Activated T-helper 17 cell treated with anti-CD3 and anti-CD28 coated beads, Interleukin-2, amount 50 U/mL, for 72 hours (primary cell): Measurements from ENCODE around the gene GOLGA6L2. TPM values are rescaled to one million over a fixed set of nuclear protein-coding genes. Genes with fewer than 3 reads are reported as not detected.
"Not testable (repeated sequence)": the region's sequence is repeated elsewhere in the genome, so short reads cannot be mapped to it uniquely, and the experiment has no call there.

Experiments used
- ATAC-seq: fragments of 150-1000 bp; cut with Tn5 transposase; replicated peaks from 2 replicates; pipeline ENCODE4 v1.10.0; 2021; ENCODE audit warnings: mild to moderate bottlenecking, moderate library complexity
- H3K27ac Mint-ChIP-seq: one replicate; pipeline ENCODE4 v1.8.0; 2022; ENCODE audit warnings: mixed read lengths
- H3K27me3 Mint-ChIP-seq: one replicate; pipeline ENCODE4 v1.8.0; 2022; ENCODE audit warnings: mixed read lengths
- H3K36me3 Mint-ChIP-seq: one replicate; pipeline ENCODE4 v1.8.0; 2022; ENCODE audit warnings: low read depth, mild to moderate bottlenecking, mixed read lengths
- H3K4me1 Mint-ChIP-seq: one replicate; pipeline ENCODE4 v1.8.0; 2022; ENCODE audit warnings: mixed read lengths
- H3K4me3 Mint-ChIP-seq: one replicate; pipeline ENCODE4 v1.8.0; 2022; ENCODE audit warnings: mild to moderate bottlenecking, mixed read lengths
- H3K9me3 Mint-ChIP-seq: one replicate; pipeline ENCODE4 v1.8.0; 2022; ENCODE audit warnings: mixed read lengths
- total RNA-seq, 2 donors: library from RNA; stranded (reverse); gene quantifications; one replicate each; pipeline ENCODE4 v1.2.3, GENCODE V29; 2022

The GOLGA6L2 gene
- total RNA-seq, 2 donors from 2014 or later: not detected

DNA sequence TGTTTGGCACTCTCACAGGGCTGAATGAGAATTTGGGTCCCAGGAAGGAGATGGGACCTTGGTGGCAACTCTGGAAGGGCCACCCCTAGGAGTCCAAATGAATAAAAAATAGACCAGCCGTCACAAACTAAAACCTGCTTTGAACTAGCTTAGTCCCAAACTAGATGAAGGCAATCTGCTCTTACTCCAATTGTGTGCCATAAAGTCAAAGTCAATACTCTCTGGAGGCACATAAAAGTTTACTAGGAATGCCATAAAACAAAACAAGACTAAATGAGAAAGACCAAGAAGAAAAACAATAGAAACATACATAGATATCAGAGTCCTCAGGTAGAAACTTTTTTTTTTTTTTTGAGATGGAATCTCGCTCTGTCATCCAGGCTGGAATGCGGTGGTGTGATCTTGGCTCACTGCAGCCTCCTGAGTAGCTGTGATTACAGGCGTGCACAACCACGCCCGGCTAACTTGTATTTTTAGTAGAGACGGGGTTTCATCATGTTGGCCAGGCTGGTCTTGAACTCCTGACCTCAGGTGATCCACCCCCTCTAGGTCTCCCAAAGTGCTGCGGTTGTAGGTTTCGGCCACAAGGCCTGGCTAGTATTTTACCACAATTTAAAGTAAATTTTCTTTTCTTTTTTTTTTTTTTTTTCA lies 8.1 kb downstream of the GOLGA6L2 start:
- Mint-ChIP-seq H3K4me3 (no peak overlapping the region), H3K36me3 (no peaks in the 10 kb centered on the region)

GRCh38 chr15:23437673-23438072 lies 9.4 kb downstream of the GOLGA6L2 start:
- Mint-ChIP-seq H3K9me3 (no peaks in the 10 kb centered on the region), H3K27ac (no peak overlapping the region), H3K27me3 (peaks cover 4% of the 10 kb centered on the region), H3K4me1 (no peaks in the 10 kb centered on the region), H3K36me3 (no peaks in the 10 kb centered on the region), H3K4me3 (no peak overlapping the region)
- ATAC-seq: no peak

More for the DNA sequence above, 8.1 kb downstream of the GOLGA6L2 start:
- Mint-ChIP-seq H3K9me3 (no peaks in the 10 kb centered on the region), H3K27me3 (peaks cover 8% of the 10 kb centered on the region), H3K4me1 (no peaks in the 10 kb centered on the region), H3K27ac (no peak overlapping the region)
- ATAC-seq: no peak

DNA sequence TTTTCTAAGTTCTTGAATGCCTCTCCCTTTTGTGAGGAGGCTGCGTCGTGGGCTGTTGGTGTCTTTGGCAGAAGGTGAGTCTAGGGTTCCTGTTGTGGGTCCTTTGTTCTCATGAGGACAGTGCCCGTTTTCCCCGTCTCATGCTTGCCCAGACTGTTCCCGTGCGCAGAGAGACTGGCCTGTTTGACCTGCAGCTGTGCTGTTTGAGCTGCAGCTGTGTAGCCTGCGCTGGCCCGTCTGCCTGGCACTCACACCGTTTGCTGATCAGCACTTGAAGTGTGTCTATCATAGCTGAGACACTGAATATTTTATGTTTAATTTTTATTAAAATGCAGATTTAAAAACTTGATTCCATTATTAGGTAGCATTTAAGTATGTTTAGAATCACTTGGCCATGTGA lies 9.9 kb downstream of the GOLGA6L2 start:
- no peak for ATAC-seq
- no peak overlapping the region for H3K27ac Mint-ChIP-seq
- H3K36me3 Mint-ChIP-seq: no peaks in the 10 kb centered on the region
- no peaks in the 10 kb centered on the region for H3K9me3 Mint-ChIP-seq
- H3K4me3 Mint-ChIP-seq: no peak overlapping the region
- H3K27me3 Mint-ChIP-seq: no peaks in the 10 kb centered on the region
- H3K4me1 Mint-ChIP-seq: no peaks in the 10 kb centered on the region

DNA sequence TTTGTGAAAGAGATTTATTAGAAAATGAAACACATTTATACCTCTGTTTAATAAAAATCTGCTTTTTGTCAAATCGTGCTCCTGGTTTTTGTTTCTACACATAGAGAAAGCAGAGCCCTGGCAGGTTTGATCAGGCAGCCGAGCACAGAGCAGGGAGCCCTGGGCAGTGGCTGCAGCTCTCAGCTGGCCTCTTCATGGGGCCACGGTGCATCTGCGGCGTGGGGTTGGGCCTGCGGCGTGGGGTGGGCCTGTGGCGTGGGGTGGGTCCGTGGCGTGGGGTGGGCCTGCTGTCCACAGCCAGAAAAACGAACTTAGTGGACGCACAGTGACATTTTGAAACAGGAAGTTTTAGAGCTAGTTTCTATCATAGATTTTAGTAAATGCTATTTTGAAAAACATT lies 10.6 kb downstream of the GOLGA6L2 start:
- no peaks in the 10 kb centered on the region for H3K9me3 Mint-ChIP-seq
- H3K27ac Mint-ChIP-seq: no peak overlapping the region
- H3K4me3 Mint-ChIP-seq: no peak overlapping the region
- H3K4me1 Mint-ChIP-seq: no peaks in the 10 kb centered on the region
- no peaks in the 10 kb centered on the region for H3K27me3 Mint-ChIP-seq
- H3K36me3 Mint-ChIP-seq: no peaks in the 10 kb centered on the region
- ATAC-seq: no peak

DNA sequence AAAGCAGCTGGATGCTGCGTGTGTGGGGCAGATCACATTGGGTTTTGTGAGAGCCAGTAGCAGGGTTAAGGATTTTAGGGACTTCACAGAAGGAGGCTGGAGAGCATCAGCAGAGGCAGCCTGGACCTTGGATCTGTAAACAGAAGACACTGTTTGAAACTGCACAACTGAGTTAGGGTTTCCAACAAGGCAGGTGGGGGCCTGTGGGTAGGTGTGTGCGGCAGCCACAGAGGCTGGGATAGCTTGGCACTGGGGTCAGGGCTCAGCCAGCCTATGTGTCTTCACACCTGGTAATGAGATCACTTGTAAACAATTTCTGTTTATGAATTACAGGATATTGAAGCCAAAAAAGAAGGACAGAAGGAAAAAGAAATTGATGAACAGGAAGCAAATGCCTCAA lies 12.3 kb downstream of the GOLGA6L2 start:
- H3K27me3 Mint-ChIP-seq, H3K4me3 Mint-ChIP-seq, H3K36me3 Mint-ChIP-seq, ATAC-seq, H3K9me3 Mint-ChIP-seq, H3K27ac Mint-ChIP-seq, H3K4me1 Mint-ChIP-seq: not testable (repeated sequence)

DNA sequence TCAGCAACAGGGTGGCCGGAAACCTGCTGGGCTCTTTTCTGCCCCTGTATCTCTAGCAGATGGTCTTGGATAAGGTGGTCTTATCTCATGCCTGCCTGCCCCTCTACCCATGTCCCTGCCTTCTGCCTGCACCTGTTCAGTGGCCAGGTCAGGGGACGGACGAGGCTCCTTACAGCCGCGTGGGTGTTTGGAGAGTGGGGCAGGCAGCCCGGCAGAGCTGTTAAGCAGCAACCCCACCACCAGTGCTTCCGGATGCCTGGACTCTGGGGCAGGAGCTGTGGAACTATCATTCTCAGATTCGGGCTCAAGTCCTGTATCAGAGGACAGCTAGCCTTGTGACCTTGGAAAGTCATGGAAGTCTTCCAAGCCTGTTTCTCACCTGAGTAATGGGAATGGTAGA lies 21.7 kb downstream of the GOLGA6L2 start:
- not testable (repeated sequence) for ATAC-seq

DNA sequence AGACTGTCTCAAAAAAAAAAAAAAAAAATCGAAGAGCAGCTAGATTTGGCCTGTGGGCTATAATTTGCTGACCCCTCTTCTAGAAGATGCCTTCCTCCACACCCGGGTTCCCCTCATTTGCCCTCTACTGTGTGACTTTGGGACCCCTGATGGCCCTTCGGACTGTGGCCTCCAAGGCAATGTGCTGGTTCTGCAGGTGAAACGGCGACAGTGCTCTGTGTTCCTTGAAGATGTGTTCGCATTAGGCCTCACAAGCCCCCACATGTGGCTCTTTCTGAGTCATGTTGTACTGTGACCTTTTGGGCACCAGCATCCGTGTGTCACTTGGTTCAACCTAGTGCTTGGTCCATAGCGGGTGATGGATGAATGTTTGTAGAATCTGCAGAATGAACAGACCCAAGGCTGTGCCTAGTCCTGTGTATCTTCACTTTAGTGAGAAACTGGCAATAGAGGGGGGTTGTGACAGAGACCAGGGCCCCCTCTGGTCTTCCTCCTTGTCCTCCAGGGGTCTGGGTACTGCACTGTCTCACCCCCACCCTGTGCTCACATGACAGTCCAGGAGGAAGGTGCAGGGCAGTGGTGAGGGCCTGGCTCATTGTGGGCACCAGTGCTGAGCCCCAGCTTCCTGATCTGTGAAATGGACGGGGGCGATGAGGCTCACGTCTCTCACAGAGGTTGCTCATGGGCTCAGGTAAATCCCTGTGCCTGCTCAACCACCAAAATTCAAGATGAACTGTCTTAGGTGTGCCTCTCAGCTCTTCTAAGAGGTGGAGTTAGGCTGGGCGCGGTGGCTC lies 22.7 kb downstream of the GOLGA6L2 start:
- Mint-ChIP-seq H3K9me3 (no peaks in the 10 kb centered on the region), H3K36me3 (no peaks in the 10 kb centered on the region), H3K27me3 (no peaks in the 10 kb centered on the region), H3K4me1 (no peaks in the 10 kb centered on the region), H3K4me3 (no peak overlapping the region), H3K27ac (no peak overlapping the region)
- ATAC-seq: no peak

More for the DNA sequence above, 21.7 kb downstream of the GOLGA6L2 start:
- not testable (repeated sequence) for H3K4me1 Mint-ChIP-seq, H3K27ac Mint-ChIP-seq, H3K4me3 Mint-ChIP-seq, H3K27me3 Mint-ChIP-seq, H3K36me3 Mint-ChIP-seq, H3K9me3 Mint-ChIP-seq

GRCh38 chr15:23422946-23423708 lies 23.9 kb downstream of the GOLGA6L2 start:
- peak; percentile 39 for ATAC-seq
- H3K36me3 Mint-ChIP-seq: no peaks in the 10 kb centered on the region
- H3K27me3 Mint-ChIP-seq: no peaks in the 10 kb centered on the region
- no peaks in the 10 kb centered on the region for H3K9me3 Mint-ChIP-seq
- no peak overlapping the region for H3K27ac Mint-ChIP-seq
- no peaks in the 10 kb centered on the region for H3K4me1 Mint-ChIP-seq
- H3K4me3 Mint-ChIP-seq: no peak overlapping the region

DNA sequence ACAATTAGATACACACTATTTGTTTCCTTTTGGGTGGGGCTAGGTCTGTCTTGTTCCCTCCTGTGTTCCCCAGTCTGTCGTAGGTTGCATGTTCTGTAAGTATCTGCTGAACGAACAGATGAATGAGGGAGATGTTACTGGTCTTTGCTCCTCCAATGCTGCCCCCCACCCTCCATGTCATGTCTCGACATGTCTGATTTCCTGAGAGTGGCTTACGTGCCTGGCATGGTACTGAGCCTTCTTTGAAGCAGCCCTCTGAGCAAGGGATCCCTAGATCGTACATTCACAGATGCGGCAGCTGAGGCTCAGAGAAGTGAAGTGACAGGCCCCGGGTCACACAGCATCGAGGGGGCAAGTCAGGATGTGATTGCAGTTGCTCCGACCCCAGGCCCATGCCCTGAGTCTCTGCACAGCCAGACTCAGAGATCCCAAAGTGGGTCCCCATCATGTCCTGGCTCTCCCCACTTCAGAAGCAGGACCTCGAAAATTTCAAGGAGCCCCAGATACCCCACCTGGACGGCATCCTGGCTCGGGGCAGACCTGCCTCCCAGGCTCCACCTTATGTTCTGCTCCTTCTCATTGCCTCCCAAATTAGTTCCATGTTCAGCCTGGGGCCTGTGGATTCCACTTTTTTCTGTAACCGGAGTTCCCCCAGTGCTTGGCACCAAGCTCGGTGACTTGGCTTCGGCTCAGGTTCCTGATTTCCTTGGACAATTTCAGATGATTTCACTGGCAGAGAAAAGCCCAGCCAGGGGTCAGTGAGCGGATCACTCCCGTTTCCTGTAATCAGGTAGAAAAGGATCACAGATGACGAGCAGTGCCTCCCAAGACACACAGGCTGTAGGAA lies 24.7 kb downstream of the GOLGA6L2 start:
- Mint-ChIP-seq H3K36me3 (no peaks in the 10 kb centered on the region), H3K27ac (no peak overlapping the region), H3K4me3 (no peak overlapping the region), H3K27me3 (no peaks in the 10 kb centered on the region), H3K4me1 (no peaks in the 10 kb centered on the region), H3K9me3 (no peaks in the 10 kb centered on the region)
- ATAC-seq: no peak

GRCh38 chr15:23420806-23421575 lies 26.1 kb downstream of the GOLGA6L2 start:
- H3K4me1 Mint-ChIP-seq: no peaks in the 10 kb centered on the region
- no peak for ATAC-seq
- H3K9me3 Mint-ChIP-seq: no peaks in the 10 kb centered on the region
- H3K27ac Mint-ChIP-seq: no peak overlapping the region
- H3K36me3 Mint-ChIP-seq: no peaks in the 10 kb centered on the region
- H3K27me3 Mint-ChIP-seq: no peaks in the 10 kb centered on the region
- no peak overlapping the region for H3K4me3 Mint-ChIP-seq

GRCh38 chr15:23416349-23417276 lies 30.4 kb downstream of the GOLGA6L2 start:
- H3K27ac Mint-ChIP-seq: no peak overlapping the region
- H3K27me3 Mint-ChIP-seq: no peaks in the 10 kb centered on the region
- H3K9me3 Mint-ChIP-seq: no peaks in the 10 kb centered on the region
- H3K4me3 Mint-ChIP-seq: no peak overlapping the region
- no peaks in the 10 kb centered on the region for H3K4me1 Mint-ChIP-seq
- H3K36me3 Mint-ChIP-seq: no peaks in the 10 kb centered on the region
- ATAC-seq: no peak

DNA sequence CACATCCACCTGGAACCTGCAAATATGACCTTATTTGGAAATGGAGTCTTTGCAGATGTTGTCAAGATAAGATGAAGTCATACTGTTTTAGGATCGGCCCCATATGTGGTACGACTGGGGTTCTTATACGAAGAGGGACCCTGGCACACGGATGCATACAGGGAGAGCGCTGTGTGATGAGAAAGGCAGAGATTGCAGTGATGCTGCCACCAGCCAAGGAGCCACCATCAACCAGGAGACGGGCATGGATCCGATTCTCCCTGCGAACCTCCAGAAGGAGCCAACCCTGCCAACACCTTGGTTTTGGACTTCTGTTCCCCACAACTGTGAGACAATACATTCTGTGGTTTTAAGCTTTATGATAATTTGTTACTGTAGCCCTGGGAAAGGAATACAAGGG lies 31.2 kb downstream of the GOLGA6L2 start:
- H3K27ac Mint-ChIP-seq, H3K36me3 Mint-ChIP-seq, H3K27me3 Mint-ChIP-seq, H3K4me1 Mint-ChIP-seq, H3K9me3 Mint-ChIP-seq, H3K4me3 Mint-ChIP-seq, ATAC-seq: not testable (repeated sequence)

DNA sequence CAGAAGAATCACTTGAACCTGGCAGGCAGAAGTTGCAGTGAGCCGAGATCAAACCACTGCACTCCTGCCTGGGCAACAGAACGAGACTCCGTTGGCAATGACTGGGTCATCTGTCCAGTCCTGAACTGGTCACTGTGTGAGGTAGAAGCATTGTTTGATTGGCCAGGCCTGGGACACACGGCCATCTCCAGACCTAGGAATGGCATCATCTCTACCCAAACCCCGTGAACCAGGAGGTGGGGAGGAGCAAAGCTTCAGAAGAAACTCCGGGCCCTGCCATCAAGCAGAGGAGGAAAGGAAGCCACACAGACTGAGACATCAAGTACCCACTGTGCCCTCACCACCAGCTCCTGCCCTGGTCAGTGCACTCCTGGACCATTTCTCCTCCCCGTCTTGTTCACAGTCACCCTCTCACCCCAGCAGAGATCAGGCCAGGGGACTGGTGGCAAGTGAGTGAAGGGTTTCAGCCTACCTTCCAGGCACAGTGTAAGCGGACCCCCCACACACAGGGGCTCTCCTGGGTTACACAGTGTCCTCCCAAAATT lies 31.6 kb downstream of the GOLGA6L2 start:
- H3K27me3 Mint-ChIP-seq: no peaks in the 10 kb centered on the region
- ATAC-seq: no peak
- H3K4me1 Mint-ChIP-seq: no peaks in the 10 kb centered on the region
- no peak overlapping the region for H3K27ac Mint-ChIP-seq
- H3K4me3 Mint-ChIP-seq: no peak overlapping the region
- no peaks in the 10 kb centered on the region for H3K9me3 Mint-ChIP-seq
- no peaks in the 10 kb centered on the region for H3K36me3 Mint-ChIP-seq
